ENCODE results near the gene RFNG. TPM values are rescaled to one million over a fixed set of nuclear protein-coding genes. Genes with fewer than 3 reads are reported as not detected.
A peak's percentile ranks its signal among the peaks of the same experiment; 100 is the strongest.

RFNG gene
- total RNA-seq, 1 donor from 2014 or later, result 13.6 TPM

GRCh38 chr17:82094931-82095776, 43.5 kb upstream of the RFNG start:
- H3K4me3 Mint-ChIP-seq, result peak overlapping the region; percentile 83
- H3K4me1 Mint-ChIP-seq, result peaks cover 7% of the 10 kb centered on the region
- Histone ChIP-seq H3K4me2 (peak overlapping the region; percentile 96), H3K27me3 (no peaks in the 10 kb centered on the region), H3K4me1 (peaks cover 28% of the 10 kb centered on the region), H4K20me1 (ENCODE audit: low read depth) (peaks cover 70% of the 10 kb centered on the region), H3K9me3 (ENCODE audit: low read depth) (no peaks in the 10 kb centered on the region), H2AFZ (replicated peaks) (no peak overlapping the region), H3F3A (ENCODE audit: low read depth) (peaks cover 13% of the 10 kb centered on the region), H3K36me3 (no peaks in the 10 kb centered on the region), H3K9ac (no peak overlapping the region), H3K4me3 (peak overlapping the region; percentile 100), H3K27ac (no peak overlapping the region), H3K79me2 (ENCODE audit: low read depth) (peaks cover 84% of the 10 kb centered on the region)
- H3K27me3 Mint-ChIP-seq (ENCODE audit: insufficient read depth, low read depth), result peaks cover 4% of the 10 kb centered on the region
- TF ChIP-seq EZH2phosphoT487 (IDR thresholded peaks at IDR 0.05) (no peak), EZH2 (IDR thresholded peaks at IDR 0.05) (no peak), CTCF (IDR thresholded peaks at IDR 0.05) (no peak)
- H3K27ac Mint-ChIP-seq, result no peak overlapping the region
- no peak for DNase-seq (ENCODE audit: low spot score)
- H3K36me3 Mint-ChIP-seq, result peaks cover 2% of the 10 kb centered on the region
- no peaks in the 10 kb centered on the region for H3K9me3 Mint-ChIP-seq

GRCh38 chr17:82092995-82093751, 41.6 kb upstream of the RFNG start:
- no peak overlapping the region for H2AFZ ChIP-seq (replicated peaks)
- H3K27me3 Mint-ChIP-seq (ENCODE audit: insufficient read depth, low read depth), result peaks cover 2% of the 10 kb centered on the region
- peaks cover 18% of the 10 kb centered on the region for H3K4me1 ChIP-seq
- TF ChIP-seq EZH2 (IDR thresholded peaks at IDR 0.05) (no peak), CTCF (IDR thresholded peaks at IDR 0.05) (no peak), EZH2phosphoT487 (IDR thresholded peaks at IDR 0.05) (no peak)
- H3K9me3 ChIP-seq (ENCODE audit: low read depth), result no peaks in the 10 kb centered on the region
- no peak overlapping the region for H3K9ac ChIP-seq
- peaks cover 70% of the 10 kb centered on the region for H3K79me2 ChIP-seq (ENCODE audit: low read depth)
- peaks cover 2% of the 10 kb centered on the region for H3F3A ChIP-seq (ENCODE audit: low read depth)
- no peak overlapping the region for H3K27ac ChIP-seq
- DNase-seq (ENCODE audit: low spot score), result no peak
- H3K27ac Mint-ChIP-seq, result no peak overlapping the region
- peaks cover 88% of the 10 kb centered on the region for H4K20me1 ChIP-seq (ENCODE audit: low read depth)
- peaks cover 2% of the 10 kb centered on the region for H3K4me1 Mint-ChIP-seq
- no peak overlapping the region for H3K4me2 ChIP-seq
- H3K36me3 ChIP-seq, result no peaks in the 10 kb centered on the region
- no peaks in the 10 kb centered on the region for H3K9me3 Mint-ChIP-seq
- no peak overlapping the region for H3K4me3 ChIP-seq
- H3K27me3 ChIP-seq, result no peaks in the 10 kb centered on the region
- peaks cover 2% of the 10 kb centered on the region for H3K36me3 Mint-ChIP-seq
- no peak overlapping the region for H3K4me3 Mint-ChIP-seq

- Histone ChIP-seq H3K4me3 (no peak overlapping the region), H3K36me3 (no peaks in the 10 kb centered on the region), H4K20me1 (ENCODE audit: low read depth) (peaks cover 93% of the 10 kb centered on the region), H3F3A (ENCODE audit: low read depth) (peaks cover 2% of the 10 kb centered on the region), H3K9me3 (ENCODE audit: low read depth) (no peaks in the 10 kb centered on the region), H3K27me3 (no peaks in the 10 kb centered on the region), H3K9ac (no peak overlapping the region), H3K27ac (no peak overlapping the region), H3K79me2 (ENCODE audit: low read depth) (peaks cover 66% of the 10 kb centered on the region), H3K4me2 (no peak overlapping the region), H2AFZ (replicated peaks) (no peak overlapping the region), H3K4me1 (peaks cover 18% of the 10 kb centered on the region)
- Mint-ChIP-seq H3K27ac (no peak overlapping the region), H3K27me3 (ENCODE audit: insufficient read depth, low read depth) (peaks cover 2% of the 10 kb centered on the region), H3K9me3 (no peaks in the 10 kb centered on the region), H3K4me1 (peaks cover 2% of the 10 kb centered on the region), H3K36me3 (peaks cover 2% of the 10 kb centered on the region), H3K4me3 (no peak overlapping the region)
- no peak for TF ChIP-seq EZH2 (IDR thresholded peaks at IDR 0.05)
- TF ChIP-seq CTCF (IDR thresholded peaks at IDR 0.05), result no peak
- no peak for TF ChIP-seq EZH2phosphoT487 (IDR thresholded peaks at IDR 0.05)
- DNase-seq (ENCODE audit: low spot score), result no peak
Measured at GRCh38 chr17:82092628-82092994, 41.0 kb upstream of the RFNG start.

All from neural progenitor cell (in vitro differentiated cells).